MM.1S (cell line): ENCODE results near the gene PGD.

Experiments
- CTCF ChIP-seq: fragments of 300-600 bp; sonication (generic); IDR thresholded peaks from 2 replicates; pipeline ENCODE4 v1.5.1; 2016; ENCODE audit warnings: antibody characterized with exemption, low read length, mixed read lengths
- EZH2 ChIP-seq: fragments of 300-600 bp; sonication (generic); optimal IDR thresholded peaks from 2 replicates; pipeline ENCODE3; 2017; ENCODE audit warnings: low read depth, mild to moderate bottlenecking, antibody characterized with exemption, low read length, mixed read lengths
- EZH2phosphoT487 ChIP-seq: fragments of 300-600 bp; sonication (generic); IDR thresholded peaks from 2 replicates; pipeline ENCODE4 v1.6.1; 2018; ENCODE audit warnings: antibody characterized with exemption, low read length

- TF ChIP-seq EZH2phosphoT487 (no peak), EZH2 (no peak), CTCF (no peak)
Observed at GRCh38 chr1:10431070-10431730, 32.3 kb downstream of the PGD start.
